ENCODE data around the gene BCOR.

Gene BCOR

GRCh38 chrX:40097504-40098263, at the start of gene BCOR:
Gene BCOR (minus strand): TSS chrX:40097958. CDS start chrX:40077929, 20,029 bp downstream.
- DNase-seq (ENCODE audit: low spot score in 2 of 2): peak in 1 of 2 donors; percentile 39
- no peaks in the 10 kb centered on the region for H3K27me3 Mint-ChIP-seq
- peaks cover 34% of the 10 kb centered on the region for H3K36me3 Mint-ChIP-seq (ENCODE audit: insufficient read depth)
- ATAC-seq (replicated peaks; ENCODE audit: extremely low read depth, poor library complexity, severe bottlenecking): peak; percentile 41
- peaks cover 29% of the 10 kb centered on the region for H3K4me1 Mint-ChIP-seq
- peak within 1 kb of the TSS; percentile 88 for H3K27ac Mint-ChIP-seq (ENCODE audit: low read depth)
- H3K9me3 Mint-ChIP-seq: no peaks in the 10 kb centered on the region
- peak within 1 kb of the TSS; percentile 93 for H3K4me3 Mint-ChIP-seq

GRCh38 chrX:40147126-40147952, 49.6 kb upstream of the BCOR start:
- Mint-ChIP-seq H3K4me1 (no peaks in the 10 kb centered on the region), H3K27me3 (no peaks in the 10 kb centered on the region), H3K4me3 (peak overlapping the region; percentile 23), H3K9me3 (no peaks in the 10 kb centered on the region), H3K27ac (ENCODE audit: low read depth) (no peak overlapping the region), H3K36me3 (ENCODE audit: insufficient read depth) (no peaks in the 10 kb centered on the region)
- DNase-seq (ENCODE audit: low spot score in 2 of 2) (no peak), ATAC-seq (replicated peaks; ENCODE audit: extremely low read depth, poor library complexity, severe bottlenecking) (no peak)

- no peaks in the 10 kb centered on the region for H3K27me3 Mint-ChIP-seq
- H3K36me3 Mint-ChIP-seq (ENCODE audit: insufficient read depth): no peaks in the 10 kb centered on the region
- DNase-seq (ENCODE audit: low spot score in 2 of 2): no peak
- H3K27ac Mint-ChIP-seq (ENCODE audit: low read depth): no peak overlapping the region
- no peaks in the 10 kb centered on the region for H3K4me1 Mint-ChIP-seq
- no peaks in the 10 kb centered on the region for H3K9me3 Mint-ChIP-seq
- peak; percentile 60 for ATAC-seq (replicated peaks; ENCODE audit: extremely low read depth, poor library complexity, severe bottlenecking)
- peak overlapping the region; percentile 23 for H3K4me3 Mint-ChIP-seq
These were observed 48.7 kb upstream of the BCOR start for GRCh38 chrX:40146262-40147125.

- ATAC-seq (replicated peaks; ENCODE audit: extremely low read depth, poor library complexity, severe bottlenecking): no peak
- Mint-ChIP-seq H3K9me3 (no peaks in the 10 kb centered on the region), H3K27ac (ENCODE audit: low read depth) (no peak overlapping the region), H3K4me1 (no peaks in the 10 kb centered on the region), H3K4me3 (peak overlapping the region; percentile 23), H3K36me3 (ENCODE audit: insufficient read depth) (no peaks in the 10 kb centered on the region), H3K27me3 (no peaks in the 10 kb centered on the region)
- no peak for DNase-seq (ENCODE audit: low spot score in 2 of 2)
These were observed 48.1 kb upstream of the BCOR start for GRCh38 chrX:40145923-40146261.

- DNase-seq (ENCODE audit: low spot score in 2 of 2): no peak
- peak overlapping the region; percentile 23 for H3K4me3 Mint-ChIP-seq
- no peaks in the 10 kb centered on the region for H3K27me3 Mint-ChIP-seq
- no peak overlapping the region for H3K27ac Mint-ChIP-seq (ENCODE audit: low read depth)
- no peak for ATAC-seq (replicated peaks; ENCODE audit: extremely low read depth, poor library complexity, severe bottlenecking)
- H3K9me3 Mint-ChIP-seq: no peaks in the 10 kb centered on the region
- H3K4me1 Mint-ChIP-seq: no peaks in the 10 kb centered on the region
- H3K36me3 Mint-ChIP-seq (ENCODE audit: insufficient read depth): no peaks in the 10 kb centered on the region
These were observed 47.5 kb upstream of the BCOR start for GRCh38 chrX:40145001-40145922.

- ATAC-seq (replicated peaks; ENCODE audit: extremely low read depth, poor library complexity, severe bottlenecking) (no peak), DNase-seq (ENCODE audit: low spot score in 2 of 2) (no peak)
- Mint-ChIP-seq H3K4me1 (no peaks in the 10 kb centered on the region), H3K27me3 (no peaks in the 10 kb centered on the region), H3K27ac (ENCODE audit: low read depth) (no peak overlapping the region), H3K36me3 (ENCODE audit: insufficient read depth) (no peaks in the 10 kb centered on the region), H3K4me3 (no peak overlapping the region), H3K9me3 (no peaks in the 10 kb centered on the region)
These were observed 46.8 kb upstream of the BCOR start for GRCh38 chrX:40144576-40144975.

- Mint-ChIP-seq H3K27ac (ENCODE audit: low read depth) (no peak overlapping the region), H3K27me3 (no peaks in the 10 kb centered on the region), H3K9me3 (no peaks in the 10 kb centered on the region), H3K4me1 (no peaks in the 10 kb centered on the region), H3K36me3 (ENCODE audit: insufficient read depth) (no peaks in the 10 kb centered on the region), H3K4me3 (no peak overlapping the region)
- ATAC-seq (replicated peaks; ENCODE audit: extremely low read depth, poor library complexity, severe bottlenecking): no peak
- no peak for DNase-seq (ENCODE audit: low spot score in 2 of 2)
These were observed 46.2 kb upstream of the BCOR start for GRCh38 chrX:40143987-40144386.

- H3K27ac Mint-ChIP-seq (ENCODE audit: low read depth): no peak overlapping the region
These were observed 45.2 kb upstream of the BCOR start for GRCh38 chrX:40143001-40143400.

GRCh38 chrX:40142417-40142816, 44.7 kb upstream of the BCOR start:
- DNase-seq (ENCODE audit: low spot score in 2 of 2): no peak
- H3K4me3 Mint-ChIP-seq: no peak overlapping the region
- no peak overlapping the region for H3K27ac Mint-ChIP-seq (ENCODE audit: low read depth)

More at GRCh38 chrX:40143001-40143400, 45.2 kb upstream of the BCOR start:
- Mint-ChIP-seq H3K36me3 (ENCODE audit: insufficient read depth) (no peaks in the 10 kb centered on the region), H3K4me3 (no peak overlapping the region), H3K9me3 (no peaks in the 10 kb centered on the region), H3K4me1 (no peaks in the 10 kb centered on the region), H3K27me3 (no peaks in the 10 kb centered on the region)
- DNase-seq (ENCODE audit: low spot score in 2 of 2) (no peak), ATAC-seq (replicated peaks; ENCODE audit: extremely low read depth, poor library complexity, severe bottlenecking) (no peak)

GRCh38 chrX:40140706-40141499, 43.1 kb upstream of the BCOR start:
- Mint-ChIP-seq H3K27ac (ENCODE audit: low read depth) (no peak overlapping the region), H3K27me3 (no peaks in the 10 kb centered on the region), H3K36me3 (ENCODE audit: insufficient read depth) (no peaks in the 10 kb centered on the region), H3K9me3 (no peaks in the 10 kb centered on the region), H3K4me1 (no peaks in the 10 kb centered on the region), H3K4me3 (no peak overlapping the region)
- DNase-seq (ENCODE audit: low spot score in 2 of 2) (no peak), ATAC-seq (replicated peaks; ENCODE audit: extremely low read depth, poor library complexity, severe bottlenecking) (no peak)

More at GRCh38 chrX:40142417-40142816, 44.7 kb upstream of the BCOR start:
- H3K27me3 Mint-ChIP-seq: no peaks in the 10 kb centered on the region
- no peaks in the 10 kb centered on the region for H3K36me3 Mint-ChIP-seq (ENCODE audit: insufficient read depth)
- no peak for ATAC-seq (replicated peaks; ENCODE audit: extremely low read depth, poor library complexity, severe bottlenecking)
- H3K9me3 Mint-ChIP-seq: no peaks in the 10 kb centered on the region
- no peaks in the 10 kb centered on the region for H3K4me1 Mint-ChIP-seq

- Mint-ChIP-seq H3K27ac (ENCODE audit: low read depth) (no peak overlapping the region), H3K9me3 (no peaks in the 10 kb centered on the region), H3K4me3 (no peak overlapping the region), H3K36me3 (ENCODE audit: insufficient read depth) (no peaks in the 10 kb centered on the region), H3K27me3 (no peaks in the 10 kb centered on the region), H3K4me1 (no peaks in the 10 kb centered on the region)
- DNase-seq (ENCODE audit: low spot score in 2 of 2): no peak
- no peak for ATAC-seq (replicated peaks; ENCODE audit: extremely low read depth, poor library complexity, severe bottlenecking)
These were observed 35.0 kb upstream of the BCOR start for GRCh38 chrX:40132751-40133150.
